Thoracic aorta (tissue), 2 donors: Measurements from ENCODE around the gene PRSS33. TPM values are rescaled to one million over a fixed set of nuclear protein-coding genes. Genes with fewer than 3 reads are reported as not detected.
A peak's percentile ranks its signal among the peaks of the same experiment; 100 is the strongest.

Experiments used
- ATAC-seq: fragments of 150-250 bp; one replicate; pipeline ENCODE4 v1.8.0; 2017; ENCODE audit warnings: low read depth; ENCODE audit not compliant: insufficient number of reproducible peaks, low FRiP score
- DNase-seq: peaks from one replicate; pipeline ENCODE4 v3.0.0-alpha.2; 2020; ENCODE audit warnings: low spot score
- H3K27ac ChIP-seq, 2 donors: fragments of 200-600 bp; sonication (generic); 1 replicate in 1 of 2; 2 replicates in 1 of 2; pipeline ENCODE4 v1.5.1; 2016; ENCODE audit warnings: mild to moderate bottlenecking in 2 of 2, moderate library complexity in 2 of 2
- H3K27me3 ChIP-seq: fragments of 200-600 bp; sonication (generic); replicated peaks from 2 replicates; pipeline ENCODE4 v1.6.0; 2016; ENCODE audit warnings: mild to moderate bottlenecking; ENCODE audit not compliant: insufficient read depth
- H3K36me3 ChIP-seq: fragments of 200-600 bp; sonication (generic); one replicate; pipeline ENCODE4 v1.5.1; 2016
- H3K4me1 ChIP-seq, 2 donors: fragments of 200-600 bp; sonication (generic); 1 replicate in 1 of 2; 2 replicates in 1 of 2; pipeline versions ENCODE4 v1.5.1 to v1.6.0; 2016; ENCODE audit warnings: low read depth in 2 of 2, mild to moderate bottlenecking in 1 of 2; ENCODE audit not compliant: control insufficient read depth in 1 of 2
- H3K4me3 ChIP-seq: fragments of 200-600 bp; sonication (generic); 2 replicates; pipeline ENCODE4 v1.5.1; 2016; ENCODE audit warnings: mild to moderate bottlenecking
- H3K9me3 ChIP-seq: fragments of 200-600 bp; sonication (generic); 2 replicates; pipeline ENCODE4 v1.5.1; 2016
- total RNA-seq, 2 donors: library from RNA; depleted of rRNA; stranded (reverse); fragments of >200 nt; gene quantifications; one replicate each; pipeline versions ENCODE4 v1.1.0 to v1.2.3, GENCODE V29; 2016
- TF ChIP-seq, protein P1 (sequence below): fragments of 200-600 bp; sonication (generic); IDR thresholded peaks from one replicate; pipeline ENCODE4 v1.5.1; 2019; ENCODE audit warnings: antibody characterized with exemption

Gene PRSS33
- total RNA-seq, 2 donors from 2014 or later: not detected

DNA sequence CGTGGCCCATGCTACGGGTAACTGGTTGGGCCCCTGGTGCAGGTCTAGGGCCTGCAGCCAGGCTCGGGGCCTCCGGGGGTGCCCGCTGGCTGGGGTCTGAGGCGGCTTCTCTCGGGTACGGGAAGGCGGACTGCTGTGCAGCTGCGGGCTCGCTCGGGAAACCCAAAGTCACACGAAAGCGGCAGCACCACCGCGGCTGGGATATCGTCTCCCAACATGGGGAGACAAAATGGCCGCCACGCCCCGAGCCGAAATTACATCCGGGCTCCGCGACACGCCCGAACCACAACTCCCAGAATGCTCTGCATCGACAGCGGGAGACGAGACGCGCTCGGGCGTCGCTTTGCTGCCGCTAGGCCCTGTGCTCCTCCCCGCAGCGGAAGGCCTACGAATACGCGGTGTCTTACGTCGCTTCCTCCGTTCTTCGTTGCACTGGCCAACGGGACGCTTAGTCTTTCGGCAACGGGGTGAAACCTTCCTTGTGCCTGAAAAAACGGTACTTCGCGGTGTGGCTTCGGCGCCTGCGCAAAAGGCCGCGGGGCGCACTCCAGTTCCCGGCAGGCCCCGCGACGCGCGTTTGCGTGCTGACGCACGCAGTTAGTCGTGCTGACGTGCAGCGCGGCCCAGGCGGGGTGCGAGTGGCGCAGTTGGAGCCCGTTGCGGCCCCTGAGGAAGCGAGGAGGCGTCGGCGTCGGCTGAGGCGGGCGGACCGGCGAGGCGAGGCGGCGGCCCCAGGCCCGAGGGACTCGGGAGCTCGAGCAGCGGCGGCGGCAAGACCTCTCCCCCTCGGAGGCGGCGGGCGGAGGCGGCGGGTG is 35.1 kb downstream of the PRSS33 start, which contains the start of gene SRRM2:
Gene SRRM2 (plus strand): TSS at position 604 of the 815 bp plus-strand sequence. CDS start 3,727 bp downstream, outside the sequence.
- TF ChIP-seq, protein P1, sequence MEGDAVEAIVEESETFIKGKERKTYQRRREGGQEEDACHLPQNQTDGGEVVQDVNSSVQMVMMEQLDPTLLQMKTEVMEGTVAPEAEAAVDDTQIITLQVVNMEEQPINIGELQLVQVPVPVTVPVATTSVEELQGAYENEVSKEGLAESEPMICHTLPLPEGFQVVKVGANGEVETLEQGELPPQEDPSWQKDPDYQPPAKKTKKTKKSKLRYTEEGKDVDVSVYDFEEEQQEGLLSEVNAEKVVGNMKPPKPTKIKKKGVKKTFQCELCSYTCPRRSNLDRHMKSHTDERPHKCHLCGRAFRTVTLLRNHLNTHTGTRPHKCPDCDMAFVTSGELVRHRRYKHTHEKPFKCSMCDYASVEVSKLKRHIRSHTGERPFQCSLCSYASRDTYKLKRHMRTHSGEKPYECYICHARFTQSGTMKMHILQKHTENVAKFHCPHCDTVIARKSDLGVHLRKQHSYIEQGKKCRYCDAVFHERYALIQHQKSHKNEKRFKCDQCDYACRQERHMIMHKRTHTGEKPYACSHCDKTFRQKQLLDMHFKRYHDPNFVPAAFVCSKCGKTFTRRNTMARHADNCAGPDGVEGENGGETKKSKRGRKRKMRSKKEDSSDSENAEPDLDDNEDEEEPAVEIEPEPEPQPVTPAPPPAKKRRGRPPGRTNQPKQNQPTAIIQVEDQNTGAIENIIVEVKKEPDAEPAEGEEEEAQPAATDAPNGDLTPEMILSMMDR: no peak
- H3K4me1 ChIP-seq: peaks cover 33 to 43% of the 10 kb centered on the region in 2 donors
- H3K27ac ChIP-seq: peak within 1 kb of the TSS; percentile 93 to 98
- no peaks in the 10 kb centered on the region for H3K27me3 ChIP-seq
- H3K9me3 ChIP-seq: no peaks in the 10 kb centered on the region
- peak; percentile 77 for DNase-seq
- peak; percentile 96 for ATAC-seq
- H3K4me3 ChIP-seq: peak within 1 kb of the TSS; percentile 82
- peaks cover 5% of the 10 kb centered on the region for H3K36me3 ChIP-seq

DNA sequence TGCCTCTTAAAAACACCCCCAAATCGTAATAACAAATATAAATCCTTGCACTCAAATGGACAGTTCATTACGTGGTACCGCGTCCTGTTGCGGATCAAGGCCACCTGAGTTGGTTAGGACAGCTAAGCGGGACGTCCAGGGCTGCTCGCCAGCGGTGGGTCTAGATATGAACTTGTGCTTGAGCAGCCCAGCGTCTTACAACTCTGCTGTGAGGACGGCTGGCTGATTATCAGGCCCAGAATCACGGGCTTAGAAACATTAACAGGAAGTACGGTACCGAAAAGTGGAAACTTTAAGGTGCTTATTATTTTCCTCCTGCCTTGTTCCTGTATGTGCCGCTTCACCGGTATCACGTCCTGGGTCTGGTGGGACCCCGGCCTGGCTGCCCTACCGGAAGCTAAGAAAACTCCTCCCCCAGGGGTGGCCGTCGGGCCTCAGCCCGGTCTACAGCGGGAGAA is 35.8 kb downstream of the PRSS33 start:
- DNase-seq (no peak), ATAC-seq (no peak)
- H3K9me3 ChIP-seq: no peaks in the 10 kb centered on the region
- H3K27me3 ChIP-seq: no peaks in the 10 kb centered on the region
- peak overlapping the region; percentile 93 to 98 for H3K27ac ChIP-seq
- peaks cover 32 to 40% of the 10 kb centered on the region in 2 donors for H3K4me1 ChIP-seq
- peak overlapping the region; percentile 82 for H3K4me3 ChIP-seq
- H3K36me3 ChIP-seq: peaks cover 5% of the 10 kb centered on the region
- TF ChIP-seq, protein P1: no peak

DNA sequence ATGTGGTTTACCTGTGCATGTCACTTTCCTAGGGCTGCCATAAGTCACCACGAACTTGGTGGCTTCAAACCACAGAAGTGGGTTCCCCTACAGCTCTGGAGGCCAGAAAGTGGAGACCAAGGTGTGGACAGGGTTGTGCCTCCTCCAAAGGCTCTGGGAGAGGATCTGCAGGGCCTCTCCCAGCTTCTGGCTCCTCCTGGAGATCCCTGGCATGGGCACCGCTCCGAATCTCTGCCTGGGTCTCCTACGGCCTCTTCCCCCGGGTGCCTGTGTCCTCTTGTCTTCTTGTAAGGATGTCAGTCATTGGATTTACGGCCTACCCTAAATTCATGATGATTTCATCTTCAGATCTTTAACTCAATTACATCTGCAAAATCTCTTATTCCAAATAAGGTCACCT is 37.4 kb downstream of the PRSS33 start:
- Histone ChIP-seq H3K36me3 (no peaks in the 10 kb centered on the region), H3K27ac (no peak overlapping the region), H3K4me3 (no peak overlapping the region), H3K9me3 (no peaks in the 10 kb centered on the region), H3K4me1 (peaks cover 16 to 24% of the 10 kb centered on the region in 2 donors), H3K27me3 (no peaks in the 10 kb centered on the region)
- TF ChIP-seq, protein P1: no peak
- ATAC-seq: no peak
- DNase-seq: no peak

DNA sequence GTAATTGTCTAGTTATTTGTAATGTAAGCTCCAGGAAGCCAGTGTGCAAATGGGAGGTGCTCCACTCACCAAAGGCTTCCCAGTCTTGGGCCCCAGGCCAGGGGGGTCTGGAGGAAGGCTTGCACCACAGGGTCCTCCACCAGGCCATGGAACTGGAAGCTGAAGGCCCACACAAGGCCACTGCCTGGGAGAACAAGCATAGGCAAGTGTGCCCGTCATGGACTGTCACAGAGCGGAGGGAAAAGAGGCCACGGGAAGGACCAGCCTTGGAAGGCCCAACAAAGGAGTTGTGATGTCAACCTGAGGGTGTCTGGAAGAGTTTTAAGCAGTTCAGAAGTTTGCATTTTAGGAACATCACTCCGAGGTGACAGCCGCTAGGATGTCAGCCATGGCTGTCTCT is 37.9 kb downstream of the PRSS33 start:
- Histone ChIP-seq H3K36me3 (no peaks in the 10 kb centered on the region), H3K4me1 (peaks cover 14 to 19% of the 10 kb centered on the region in 2 donors), H3K27me3 (no peaks in the 10 kb centered on the region), H3K9me3 (no peaks in the 10 kb centered on the region), H3K27ac (no peak overlapping the region), H3K4me3 (no peak overlapping the region)
- DNase-seq (no peak), ATAC-seq (no peak)
- TF ChIP-seq, protein P1: no peak

DNA sequence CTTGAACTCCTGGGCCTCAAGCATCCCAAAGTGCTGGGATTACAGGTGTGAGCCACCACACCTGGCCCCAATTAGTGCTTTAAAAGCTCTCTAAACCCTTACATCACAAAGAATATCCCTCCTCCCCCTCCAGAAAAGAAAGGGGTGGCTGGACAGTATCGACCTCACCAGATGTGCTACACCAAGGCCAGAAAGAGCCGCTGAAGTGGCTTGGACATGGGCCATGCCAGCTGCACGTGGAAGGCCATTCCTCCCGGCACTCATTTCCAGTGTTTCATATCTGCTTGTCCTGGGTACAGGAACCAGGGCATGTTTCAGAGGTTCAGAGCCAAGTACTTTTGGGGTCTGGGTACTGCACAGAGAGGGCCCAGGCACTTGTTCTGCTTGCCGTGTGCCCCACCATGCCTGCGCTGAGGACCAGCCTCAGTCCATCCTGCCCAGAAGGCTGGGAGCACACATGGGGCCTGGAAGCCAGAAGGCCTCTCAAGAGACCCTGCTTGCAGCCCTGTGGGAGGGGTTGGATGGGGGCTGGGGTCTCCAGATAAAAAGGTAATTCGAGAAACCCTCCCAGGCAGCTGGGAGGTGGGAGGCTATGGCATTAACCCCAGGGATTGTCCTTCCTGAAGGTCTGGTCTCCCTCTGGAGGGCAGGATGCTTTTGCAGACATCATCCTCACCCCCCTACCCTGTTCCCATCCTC is 38.5 kb downstream of the PRSS33 start:
- DNase-seq: no peak
- Histone ChIP-seq H3K27ac (no peak overlapping the region), H3K4me3 (no peak overlapping the region), H3K27me3 (no peaks in the 10 kb centered on the region), H3K9me3 (no peaks in the 10 kb centered on the region), H3K36me3 (no peaks in the 10 kb centered on the region), H3K4me1 (peaks cover 8 to 13% of the 10 kb centered on the region in 2 donors)
- no peak for ATAC-seq
- TF ChIP-seq, protein P1: no peak
